ENCODE results near the gene PM20D1. TPM values are rescaled to one million over a fixed set of nuclear protein-coding genes. Genes with fewer than 3 reads are reported as not detected.
"Not testable (repeated sequence)": the region's sequence is repeated elsewhere in the genome, so short reads cannot be mapped to it uniquely, and the experiment has no call there.

The PM20D1 gene
- polyA plus RNA-seq, 3 donors, result 0.31 to 2.0 (median 1.5) TPM

DNA sequence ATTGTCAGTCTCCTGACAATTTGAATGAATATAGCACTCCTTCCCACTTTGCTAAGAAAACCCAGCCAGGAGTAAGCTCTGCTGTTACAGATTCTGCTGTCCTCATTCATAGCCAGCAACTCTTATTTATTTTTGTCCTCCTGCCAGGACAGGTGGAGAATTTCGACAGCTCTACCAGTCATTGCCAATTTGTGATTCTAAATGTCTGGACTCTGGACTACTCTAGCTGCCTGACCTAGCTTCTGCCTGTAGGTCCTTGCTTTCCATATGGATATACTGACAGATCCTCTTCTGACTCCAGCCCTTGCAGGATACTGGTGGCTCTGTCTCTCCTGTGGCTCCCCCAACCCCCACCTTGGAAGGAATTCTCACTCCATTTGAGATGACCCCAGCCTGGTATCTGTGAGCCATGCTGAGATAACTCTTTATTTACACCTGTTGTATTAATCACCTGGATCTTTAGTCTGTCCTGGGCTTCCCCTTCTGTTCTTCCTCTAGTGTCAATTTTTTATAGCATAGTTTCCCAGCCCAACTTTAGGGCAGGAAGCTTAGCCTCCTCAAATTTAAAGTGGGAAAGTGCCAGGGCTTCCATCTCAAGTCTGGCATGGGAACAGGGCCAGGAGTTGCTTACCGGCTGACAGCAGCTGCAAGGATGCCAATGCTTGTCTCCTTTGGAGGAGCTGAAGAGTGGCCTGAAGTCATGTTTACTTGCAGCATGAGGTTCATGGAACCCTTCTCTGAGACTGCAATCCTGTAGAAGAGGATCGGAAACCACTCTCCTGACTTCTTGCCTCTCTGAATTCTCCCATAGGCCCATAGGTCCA, 6.7 kb downstream of the PM20D1 start:
- no peak for DNase-seq

GRCh38 chr1:205842229-205842628, 7.7 kb downstream of the PM20D1 start:
- DNase-seq, result no peak

GRCh38 chr1:205840146-205840923, 9.6 kb downstream of the PM20D1 start:
- DNase-seq, result no peak

GRCh38 chr1:205837382-205837970, 12.5 kb downstream of the PM20D1 start:
- no peak for DNase-seq

DNA sequence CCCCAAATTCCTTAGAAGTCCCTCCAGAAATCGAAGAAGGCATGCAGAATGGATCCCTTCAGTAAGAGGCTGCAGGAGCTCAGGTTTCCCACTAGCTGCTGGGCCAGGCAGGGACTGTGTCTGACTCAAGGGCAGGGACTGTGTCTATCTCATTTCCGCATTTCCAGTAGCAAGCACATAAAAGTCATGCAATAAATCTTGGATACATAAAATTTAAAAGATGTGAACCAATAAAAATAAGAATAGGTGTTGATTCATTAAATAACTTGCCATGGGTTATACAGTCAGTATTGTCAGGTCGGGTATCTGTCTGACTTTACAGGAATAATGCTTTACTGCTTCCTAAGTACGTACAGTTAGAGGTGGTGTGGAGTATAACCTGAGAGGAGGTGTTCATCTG, 15.2 kb downstream of the PM20D1 start:
- peak; percentile 59 for DNase-seq

- no peak for DNase-seq
Observed at GRCh38 chr1:205832326-205832751, 17.6 kb downstream of the PM20D1 start.

GRCh38 chr1:205827623-205828022, 22.3 kb downstream of the PM20D1 start:
- DNase-seq, result no peak

GRCh38 chr1:205826995-205827394, 22.9 kb downstream of the PM20D1 start:
- DNase-seq, result no peak

- no peak for DNase-seq
Observed at GRCh38 chr1:205826016-205826806, 23.7 kb downstream of the PM20D1 start.

- no peak for DNase-seq
Observed at GRCh38 chr1:205824180-205824579, 25.8 kb downstream of the PM20D1 start.

DNA sequence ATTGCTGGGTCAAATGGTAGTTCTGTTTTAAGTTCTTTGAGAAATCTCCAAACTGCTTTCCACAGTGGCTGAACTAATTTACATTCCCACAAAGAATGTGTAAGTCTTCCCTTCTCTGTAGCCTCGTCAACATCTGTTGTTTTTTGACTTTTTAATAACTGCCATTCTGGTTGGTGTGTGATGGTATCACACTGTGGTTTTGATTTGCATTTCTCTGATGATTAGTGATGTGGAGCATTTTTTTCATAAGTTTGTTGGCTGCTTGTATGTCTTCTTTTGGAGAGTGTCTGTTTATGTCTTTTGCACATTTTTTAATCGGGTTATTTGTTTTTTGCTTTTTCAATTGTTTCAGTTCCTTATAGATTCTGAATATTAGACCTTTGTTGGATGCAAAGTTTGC, 26.7 kb downstream of the PM20D1 start:
- not testable (repeated sequence) for DNase-seq

GRCh38 chr1:205822397-205822796, 27.5 kb downstream of the PM20D1 start:
- no peak for DNase-seq

GRCh38 chr1:205817988-205818387, 31.9 kb downstream of the PM20D1 start:
- DNase-seq, result no peak

DNA sequence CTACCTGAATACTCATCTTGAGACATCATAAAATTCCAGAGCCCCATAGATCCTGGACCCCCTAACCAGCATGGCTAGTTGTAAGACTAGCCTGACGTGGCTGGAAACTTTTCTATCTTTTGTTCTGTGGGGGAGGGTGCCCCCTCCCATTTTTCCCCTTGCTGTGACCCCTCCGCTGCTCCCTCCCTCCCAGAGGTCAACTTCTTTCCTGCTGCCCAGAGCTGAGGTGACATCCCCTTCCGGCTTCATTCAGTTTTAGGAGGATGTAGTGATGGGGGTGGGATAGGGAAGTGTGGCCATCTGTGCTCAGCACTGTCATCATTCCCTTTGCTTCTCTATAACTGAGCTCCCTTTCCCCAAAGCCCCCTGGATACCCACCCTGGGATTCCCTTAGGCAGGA, 32.6 kb downstream of the PM20D1 start:
- DNase-seq, result no peak

DNA sequence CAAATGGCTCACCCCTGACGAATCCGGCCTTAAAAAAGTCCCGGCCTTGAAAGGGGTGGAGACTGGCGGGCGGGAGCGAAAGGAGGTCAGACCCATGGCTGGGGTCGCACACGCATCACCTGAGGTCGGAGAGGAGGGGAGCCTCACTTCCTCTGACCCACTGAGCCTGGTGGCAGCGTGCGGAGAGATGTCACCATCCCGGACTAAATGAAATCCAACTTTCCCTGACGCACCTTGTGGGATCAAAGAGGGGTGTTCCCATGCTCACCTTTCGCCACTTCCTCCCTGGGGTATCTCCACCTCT, 36.2 kb downstream of the PM20D1 start:
- no peak for DNase-seq

- peak; percentile 91 for DNase-seq
Observed at GRCh38 chr1:205812878-205813754, 36.8 kb downstream of the PM20D1 start, which contains the start of gene SLC41A1. Gene SLC41A1, minus strand, starts transcription at chr1:205813198. Its CDS starts 2,757 bp downstream, at chr1:205810441.

DNA sequence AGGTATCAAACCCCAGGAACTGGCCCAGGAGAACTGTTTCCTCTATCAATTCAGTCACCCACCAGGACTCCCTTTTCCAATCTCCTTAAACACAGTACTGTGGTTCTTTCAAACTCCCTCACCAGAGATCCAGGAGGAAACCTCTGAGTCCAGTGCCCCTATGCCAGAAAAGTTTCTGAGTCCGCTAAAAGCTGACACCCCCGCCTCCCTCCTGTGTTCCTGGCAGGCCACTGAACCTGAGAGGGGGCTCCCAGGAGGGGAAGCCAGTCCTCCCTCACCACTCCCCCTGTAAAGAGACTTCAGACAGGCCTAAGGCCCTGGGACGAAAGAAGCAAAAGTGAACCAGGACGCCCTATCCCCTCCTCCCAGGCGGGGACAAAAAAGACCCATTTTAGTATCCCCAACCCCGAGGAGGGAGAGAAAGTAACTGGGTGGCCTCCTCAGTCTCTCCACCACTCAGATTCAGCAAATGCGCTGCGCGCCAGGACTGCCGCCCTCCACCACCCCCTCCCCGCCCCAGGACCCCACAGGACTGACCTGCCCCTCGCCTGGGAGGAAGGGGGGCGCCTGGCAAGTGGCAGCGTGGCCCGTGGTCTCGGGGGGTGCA, 37.6 kb downstream of the PM20D1 start:
- no peak for DNase-seq

- no peak for DNase-seq
Observed at GRCh38 chr1:205811660-205812059, 38.3 kb downstream of the PM20D1 start.

GRCh38 chr1:205810448-205811157, 39.3 kb downstream of the PM20D1 start:
- no peak for DNase-seq

DNA sequence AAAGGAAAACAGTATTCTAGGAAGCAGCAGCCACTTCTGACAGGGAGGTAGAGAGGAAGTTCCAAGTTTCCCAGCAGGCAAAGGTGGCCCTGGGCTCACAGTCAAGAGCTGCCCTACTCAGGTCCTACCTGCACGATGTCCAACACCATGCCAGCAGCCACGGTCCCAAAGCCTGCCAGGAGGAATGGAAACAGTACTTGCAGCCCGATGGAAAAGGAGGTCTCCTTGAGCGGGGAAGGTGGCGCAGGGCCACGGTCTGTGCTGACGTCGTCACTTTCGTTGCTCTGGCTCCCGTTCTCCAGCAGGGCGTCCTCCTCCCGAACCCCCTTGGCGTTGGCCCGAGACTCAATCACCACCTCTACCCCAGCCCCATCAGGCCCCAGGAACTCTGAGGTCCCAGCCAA, 40.0 kb downstream of the PM20D1 start:
- no peak for DNase-seq

Data from renal pelvis (tissue), 4 donors.